ENCODE data around the gene DHX29.

Gene DHX29

DNA sequence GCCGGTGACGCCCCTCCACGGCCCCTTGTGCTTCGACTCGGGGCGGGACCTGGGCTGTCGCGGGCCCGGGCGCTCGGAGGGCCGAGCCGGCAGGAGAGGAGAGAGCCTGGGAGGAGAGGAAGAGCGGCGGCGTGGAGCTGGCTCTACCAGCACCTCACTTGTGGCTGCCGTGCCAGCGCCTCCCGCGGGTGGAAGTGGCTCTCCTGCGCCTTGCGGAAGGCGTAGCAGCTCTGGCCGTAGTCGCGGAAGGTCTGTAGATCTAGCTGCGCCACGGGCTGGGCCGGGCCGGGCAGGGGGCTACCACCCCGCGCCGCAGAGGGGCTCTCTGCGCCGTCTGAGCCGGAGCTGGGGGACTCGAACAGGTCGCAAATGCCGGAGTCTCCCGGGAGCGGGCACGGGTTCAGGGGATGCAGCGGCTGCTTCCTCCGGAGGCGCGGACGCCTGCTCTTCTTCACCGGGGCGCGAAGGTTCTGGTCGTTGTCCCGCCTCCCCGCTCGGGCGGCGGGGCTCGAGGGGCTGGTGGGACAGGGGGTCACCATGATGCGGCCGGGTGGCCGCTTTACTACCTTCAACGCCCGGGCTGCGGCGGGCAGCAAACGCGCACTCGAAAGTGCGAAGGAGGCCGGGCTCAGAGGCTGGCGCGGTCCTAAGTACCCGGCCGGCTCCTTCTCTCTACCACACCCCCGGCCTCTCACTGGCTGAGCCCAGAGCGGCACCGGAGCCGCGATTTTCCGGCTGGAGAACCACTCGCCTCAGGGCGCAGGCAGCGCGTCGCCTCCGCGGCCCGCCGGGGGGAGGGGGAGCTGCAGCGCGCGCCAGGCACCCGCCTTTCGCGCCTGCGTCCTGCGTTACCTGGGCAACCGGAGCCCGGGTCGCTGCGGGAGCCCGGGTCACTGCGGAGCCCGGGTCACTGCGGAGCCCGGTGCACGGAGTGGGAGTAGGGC, 74.2 kb downstream of the DHX29 start, which contains the start of gene CCNO:
Gene CCNO, minus strand, starts transcription at position 624 of the 944 bp plus-strand sequence. Its CDS starts 85 bp downstream, at position 539.
- peak; percentile 78 for DNase-seq (ENCODE audit: low spot score)

DNA sequence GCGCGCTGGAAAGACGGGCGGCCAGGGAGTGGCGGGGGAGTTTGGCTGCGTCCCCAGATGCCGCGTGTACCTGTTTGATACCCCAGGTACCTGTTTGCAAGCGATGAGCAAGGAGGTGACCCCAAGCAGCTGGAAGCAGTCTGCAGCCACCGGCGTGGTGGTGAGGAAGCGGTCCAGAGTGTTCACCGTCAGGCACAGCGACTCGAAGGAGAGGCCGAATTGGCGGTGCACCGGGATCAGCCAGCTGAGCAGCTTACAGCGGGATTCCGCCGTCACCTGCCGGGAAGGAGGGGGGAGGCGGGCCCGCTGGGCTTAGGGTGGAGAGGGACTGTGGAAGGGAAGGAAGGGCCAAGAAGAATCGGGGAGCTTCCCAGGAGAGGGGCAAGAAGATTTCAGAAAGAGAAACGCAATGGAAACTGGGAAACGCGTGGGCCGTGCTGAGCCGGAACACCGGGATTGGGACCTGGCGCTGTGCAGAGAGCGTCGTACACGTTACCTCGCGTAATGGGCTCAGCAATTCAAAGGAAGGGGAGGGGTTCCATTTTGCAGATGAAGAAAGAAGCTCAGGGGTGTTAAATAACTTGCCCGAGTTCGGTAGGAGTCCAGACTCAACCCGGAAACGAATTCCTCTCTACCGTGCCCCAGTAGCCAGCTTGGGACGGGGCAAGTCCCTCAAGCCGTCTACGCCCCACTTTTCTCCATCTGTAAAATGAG, 75.1 kb downstream of the DHX29 start:
- no peak for DNase-seq (ENCODE audit: low spot score)

- DNase-seq (ENCODE audit: low spot score) = no peak
These were observed 75.6 kb downstream of the DHX29 start for GRCh38 chr5:55231919-55232270.

GRCh38 chr5:55231029-55231918, 76.2 kb downstream of the DHX29 start:
- DNase-seq (ENCODE audit: low spot score) = no peak

DNA sequence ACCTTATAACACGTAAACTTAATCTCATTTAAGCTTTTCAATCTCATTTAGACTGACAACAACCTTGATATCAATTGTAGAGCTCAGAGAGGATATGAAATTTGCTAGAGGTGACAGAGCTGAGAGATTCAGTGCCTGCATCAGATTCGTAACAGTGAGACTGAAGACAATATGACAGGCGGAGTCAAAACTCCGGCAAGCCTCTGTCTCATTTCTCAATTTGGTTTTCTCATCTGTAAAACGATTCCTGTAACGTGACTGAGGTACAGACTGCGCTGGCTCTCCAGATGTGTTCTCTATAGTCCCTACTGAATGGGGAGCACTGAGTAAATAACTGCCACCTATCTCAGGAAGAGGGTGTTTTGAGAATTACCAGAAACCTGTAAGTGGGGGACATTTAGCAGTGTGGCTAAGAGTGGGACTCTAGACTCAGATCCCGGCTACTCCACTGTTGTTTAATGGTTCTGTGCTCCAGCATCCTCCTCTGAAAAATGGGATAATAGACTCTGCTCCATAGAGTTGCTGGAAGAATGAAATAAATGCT, 77.3 kb downstream of the DHX29 start:
- no peak for DNase-seq (ENCODE audit: low spot score)

- DNase-seq (ENCODE audit: low spot score) = no peak
These were observed 79.6 kb downstream of the DHX29 start for GRCh38 chr5:55227664-55228430.

DNA sequence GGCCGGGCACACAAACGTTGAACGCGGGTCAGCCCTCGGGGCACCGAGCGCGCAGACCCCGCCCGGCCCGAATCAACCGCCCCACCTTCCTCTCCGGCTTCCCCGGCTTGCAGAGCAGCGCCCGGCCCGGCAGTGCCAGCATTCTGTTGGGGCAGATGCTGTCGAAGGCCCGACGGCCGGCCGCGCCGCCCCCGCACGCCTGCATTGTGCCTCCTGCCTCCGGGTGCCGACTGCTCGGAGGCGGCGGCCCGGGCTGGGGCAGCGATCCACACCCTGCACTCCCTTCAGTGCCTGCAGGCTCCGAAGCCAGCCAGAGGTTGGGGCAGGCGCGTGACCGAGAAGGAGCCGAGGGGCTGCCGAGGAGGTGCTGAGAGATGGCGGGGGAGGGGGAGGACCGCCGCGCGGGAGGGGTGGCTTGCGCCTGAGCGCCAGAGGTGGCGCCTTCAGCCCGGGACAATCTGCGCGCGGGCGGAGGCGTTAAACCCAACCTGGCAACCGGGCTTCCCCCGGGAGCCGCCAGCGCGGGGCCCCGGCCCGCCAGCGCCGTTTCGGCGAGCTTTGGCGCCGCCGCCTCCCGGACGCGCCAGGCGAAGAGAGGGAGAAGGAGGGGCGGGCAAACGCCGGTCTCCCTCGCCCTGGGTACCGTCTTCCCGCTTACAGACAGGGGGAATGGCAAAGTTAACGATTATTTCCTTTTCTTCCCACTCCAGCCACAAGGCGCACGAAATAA, 80.4 kb downstream of the DHX29 start, which contains the start of gene MCIDAS:
Gene MCIDAS, minus strand, starts transcription at position 382 of the 730 bp plus-strand sequence. Its CDS starts 177 bp downstream, at position 205.
- DNase-seq (ENCODE audit: low spot score) = no peak

GRCh38 chr5:55226027-55226933, 81.2 kb downstream of the DHX29 start:
- DNase-seq (ENCODE audit: low spot score) = no peak

DNA sequence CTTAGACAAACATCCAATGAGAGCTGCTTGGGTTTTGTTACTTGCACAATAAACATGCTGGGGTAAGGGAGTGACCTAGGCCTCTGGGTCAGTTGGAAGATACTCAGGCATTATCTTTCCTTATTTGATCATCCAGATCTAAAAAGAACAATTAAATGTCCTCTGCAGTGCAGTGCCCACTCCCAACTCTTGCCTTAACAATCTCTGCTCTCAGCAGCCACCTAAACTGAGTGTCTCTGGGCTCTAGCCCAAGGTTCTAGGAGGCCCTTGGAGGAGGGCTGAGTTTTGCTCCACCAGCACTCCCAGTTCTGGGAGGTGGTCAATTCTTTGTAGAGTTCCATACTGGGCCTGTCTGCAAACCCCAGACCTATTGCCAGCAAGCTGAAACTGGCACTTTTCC, 82.1 kb downstream of the DHX29 start:
- no peak for DNase-seq (ENCODE audit: low spot score)

GRCh38 chr5:55223812-55224240, 83.7 kb downstream of the DHX29 start:
- DNase-seq (ENCODE audit: low spot score) = no peak

GRCh38 chr5:55222985-55223811, 84.3 kb downstream of the DHX29 start:
- no peak for DNase-seq (ENCODE audit: low spot score)

- no peak for DNase-seq (ENCODE audit: low spot score)
These were observed 85.2 kb downstream of the DHX29 start for GRCh38 chr5:55222092-55222984.

- DNase-seq (ENCODE audit: low spot score) = no peak
These were observed 86.9 kb downstream of the DHX29 start for GRCh38 chr5:55220433-55221185.

- DNase-seq (ENCODE audit: low spot score) = no peak
These were observed 87.7 kb downstream of the DHX29 start for GRCh38 chr5:55219770-55220169.

DNA sequence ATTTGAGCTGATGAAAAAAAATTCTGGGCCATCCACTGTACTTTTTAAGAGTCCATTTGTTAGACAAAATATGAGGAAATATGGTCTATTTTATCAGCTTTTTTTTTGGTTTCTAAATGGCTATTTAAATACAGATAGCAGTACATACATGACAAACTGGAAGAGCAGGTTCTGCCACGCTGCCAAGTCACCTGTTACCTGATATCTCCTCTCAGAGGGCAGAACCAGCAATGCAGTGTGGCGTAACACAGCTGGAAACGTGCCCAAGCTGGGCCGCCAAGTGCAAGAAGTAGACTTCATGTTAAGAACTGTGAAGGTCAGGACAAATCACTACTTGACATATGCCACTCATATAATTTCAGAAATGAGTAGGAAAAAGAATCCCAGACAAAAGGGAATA, 88.5 kb downstream of the DHX29 start:
- DNase-seq (ENCODE audit: low spot score) = no peak

DNA sequence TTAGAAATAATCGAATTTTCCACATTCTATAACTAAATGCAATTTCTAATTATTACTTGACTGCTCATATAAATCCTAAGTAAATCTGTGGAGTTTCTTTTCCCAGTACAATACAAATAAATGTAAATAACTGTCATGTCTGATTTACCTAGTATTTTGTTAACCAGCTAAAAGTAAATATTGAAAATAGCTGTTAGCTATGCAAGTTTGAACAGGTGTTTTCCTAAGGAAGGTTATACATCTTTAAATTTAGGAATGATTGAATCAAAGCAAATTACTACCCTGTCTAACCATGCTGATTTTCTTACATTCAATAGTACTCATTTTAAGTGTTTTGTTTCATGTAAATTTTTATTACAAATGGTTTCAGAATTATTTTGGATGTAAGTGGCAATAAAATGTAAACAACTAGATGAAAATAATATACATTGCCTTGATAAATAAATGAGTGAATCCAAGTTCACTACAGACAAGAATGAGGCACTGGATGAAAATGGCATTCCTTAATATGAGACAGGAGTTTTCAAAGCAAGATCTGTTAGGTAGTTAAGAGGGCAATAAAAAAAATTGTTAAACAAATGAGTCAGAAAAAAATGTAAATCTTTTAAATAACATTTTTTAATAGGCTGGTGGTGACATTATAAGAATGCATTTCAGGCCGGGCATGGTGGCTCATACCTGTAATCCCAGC, 96.2 kb downstream of the DHX29 start:
- no peak for DNase-seq (ENCODE audit: low spot score)

Measured in hepatic stellate cell (primary cell).